IPS-18c (cell line): ENCODE measurements around the gene ZNF280D.
"Not testable (repeated sequence)": the region's sequence is repeated elsewhere in the genome, so short reads cannot be mapped to it uniquely, and the experiment has no call there.

Experiments
- H3K4me3 ChIP-seq: 2 replicates; pipeline ENCODE4 v1.7.0; 2013; ENCODE audit warnings: low read depth, mild to moderate bottlenecking, low read length, moderate library complexity; ENCODE audit not compliant: insufficient read depth
- H3K9me3 ChIP-seq: one replicate; pipeline ENCODE4 v1.6.1; 2013; ENCODE audit warnings: mild to moderate bottlenecking, low read length, moderate library complexity; ENCODE audit not compliant: control insufficient read depth, insufficient read depth

The ZNF280D gene

DNA sequence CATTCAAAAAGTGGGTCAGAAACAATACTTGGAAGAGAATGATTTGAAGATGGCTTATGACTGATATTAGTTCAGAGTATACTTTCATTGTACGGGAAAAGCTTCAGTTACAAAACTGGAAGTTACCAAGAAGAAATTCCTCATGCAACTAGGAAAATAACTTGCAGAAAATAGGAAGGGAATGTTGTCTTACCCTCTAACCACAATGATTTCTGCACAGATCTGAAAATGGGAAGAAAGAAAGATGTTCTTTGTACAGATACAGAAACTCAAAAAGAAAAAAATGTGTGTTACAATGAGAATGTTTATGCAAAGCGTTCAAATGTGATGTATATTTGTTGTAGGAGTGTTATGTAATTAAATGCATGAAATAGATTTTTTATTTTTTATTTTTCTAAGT lies 3.7 kb downstream of the ZNF280D start:
- Histone ChIP-seq H3K4me3 (no peak overlapping the region), H3K9me3 (no peaks in the 10 kb centered on the region)

DNA sequence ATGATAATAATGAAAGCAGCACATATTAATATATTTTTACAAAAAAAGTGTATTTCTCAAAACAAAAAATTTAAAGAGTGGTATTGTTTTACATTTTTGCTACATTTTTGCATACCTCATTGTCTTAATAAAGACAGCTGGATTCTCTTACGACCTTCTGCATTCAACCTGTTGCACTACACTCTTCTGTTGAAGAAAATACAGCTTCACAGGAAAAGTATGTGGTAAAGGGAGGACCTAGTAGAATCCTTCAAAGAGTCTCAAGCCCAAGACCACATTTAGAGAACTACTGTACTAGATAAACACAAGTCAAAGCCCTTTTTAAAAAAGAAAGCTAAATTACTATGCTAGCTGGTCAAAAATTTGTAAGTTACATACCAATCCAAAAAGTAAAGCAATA lies 7.9 kb downstream of the ZNF280D start:
- Histone ChIP-seq H3K4me3 (no peak overlapping the region), H3K9me3 (no peaks in the 10 kb centered on the region)

DNA sequence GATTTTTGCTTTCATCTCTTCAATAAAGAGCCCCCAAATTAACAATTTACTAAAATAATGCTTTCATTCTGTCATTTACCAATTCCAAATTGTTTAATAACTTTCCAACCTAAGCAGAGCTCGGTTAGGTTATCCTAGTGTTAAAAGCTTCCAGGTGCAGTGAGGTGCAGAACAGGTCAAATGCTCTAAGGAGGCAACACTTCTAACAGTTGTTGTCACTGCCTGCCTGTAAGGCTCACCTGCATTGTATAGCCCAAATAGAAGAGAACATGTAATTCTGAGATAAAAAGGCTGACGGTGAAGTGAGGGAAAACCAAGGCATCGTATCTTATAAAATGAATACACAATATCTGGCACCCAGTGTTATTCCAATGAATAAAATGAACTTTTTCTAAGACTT lies 9.1 kb downstream of the ZNF280D start:
- no peaks in the 10 kb centered on the region for H3K9me3 ChIP-seq
- H3K4me3 ChIP-seq = no peak overlapping the region

DNA sequence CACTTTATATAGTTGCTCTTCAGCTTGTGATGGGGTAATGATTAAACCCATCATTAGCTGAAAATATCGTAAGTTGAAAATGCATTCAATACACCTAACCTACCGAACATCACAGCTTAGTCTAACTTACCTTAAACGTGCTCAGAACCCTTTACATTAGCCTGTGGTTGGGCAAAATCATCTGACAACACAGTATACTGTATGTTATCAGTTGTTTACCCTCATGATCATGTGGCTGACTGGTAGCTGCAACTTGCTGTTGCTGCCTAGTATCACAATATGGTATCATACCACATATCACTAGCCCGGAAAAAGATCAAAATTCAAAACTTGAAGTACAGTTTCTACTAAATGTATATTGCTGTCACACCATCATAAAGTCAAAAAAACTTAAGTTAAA lies 9.5 kb downstream of the ZNF280D start:
- H3K4me3 ChIP-seq = no peak overlapping the region
- no peaks in the 10 kb centered on the region for H3K9me3 ChIP-seq

DNA sequence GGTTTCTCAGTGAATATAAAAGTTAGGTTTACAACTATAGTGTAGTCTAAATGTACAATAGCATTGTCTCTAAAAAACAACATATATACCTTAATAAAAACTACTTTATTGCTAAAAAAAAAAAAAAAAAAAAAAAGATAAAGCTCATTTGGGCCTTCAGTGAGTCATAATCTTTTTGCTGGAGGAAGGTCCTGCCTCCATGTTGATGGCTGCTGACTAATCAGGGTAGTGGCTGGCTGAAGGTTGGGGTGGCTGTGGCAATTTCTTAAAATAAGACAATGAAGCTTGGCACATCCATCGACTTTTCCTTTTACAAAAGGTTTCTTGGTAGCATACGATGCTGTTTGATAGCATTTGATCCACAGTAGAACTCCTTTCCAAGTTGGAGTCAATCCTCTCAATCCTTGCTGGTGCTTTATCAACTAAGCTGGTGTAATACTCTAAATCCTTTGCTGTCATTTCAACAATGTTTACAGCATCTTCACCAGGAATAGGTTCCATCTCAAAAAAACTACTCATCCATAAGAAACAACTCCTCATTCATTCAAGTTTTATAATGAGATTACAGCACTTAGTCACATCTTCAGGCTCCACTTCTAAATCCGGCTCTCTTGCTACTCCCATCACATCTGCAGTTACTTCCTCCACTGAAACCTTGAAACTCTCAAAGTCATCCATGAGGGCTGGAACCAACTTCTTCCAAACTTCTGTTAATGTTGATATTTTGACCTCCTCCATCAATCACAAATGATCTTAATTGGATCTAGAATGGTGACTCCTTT lies 13.3 kb downstream of the ZNF280D start:
- no peaks in the 10 kb centered on the region for H3K9me3 ChIP-seq
- no peak overlapping the region for H3K4me3 ChIP-seq

DNA sequence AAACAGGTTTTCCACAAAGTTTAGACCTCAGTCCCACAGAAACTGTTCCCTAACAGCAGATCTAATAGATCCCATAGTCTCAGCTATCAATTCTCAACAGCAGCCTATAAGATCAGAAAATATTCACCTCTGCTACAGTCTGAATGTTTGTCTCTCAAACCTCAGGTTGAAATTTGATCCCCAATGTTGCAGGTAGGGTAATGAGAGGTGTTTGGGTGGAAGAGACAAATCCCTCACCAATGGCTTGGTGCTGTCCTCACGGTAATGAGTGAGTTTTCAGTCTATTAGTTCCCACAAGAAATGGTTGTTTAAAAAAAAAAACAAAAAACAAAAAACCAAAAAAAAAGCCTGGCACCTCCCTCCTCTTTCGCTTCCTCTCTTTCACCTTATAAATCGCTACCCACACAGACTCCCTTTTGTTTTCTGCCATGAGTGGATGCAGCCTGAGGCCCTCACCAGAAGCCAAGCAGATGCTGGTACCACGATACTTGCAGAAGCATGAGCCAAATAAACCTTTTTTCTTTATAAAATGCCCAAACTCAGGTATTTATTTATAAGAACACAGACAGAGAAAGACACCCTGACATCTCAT lies 14.2 kb downstream of the ZNF280D start:
- no peak overlapping the region for H3K4me3 ChIP-seq

DNA sequence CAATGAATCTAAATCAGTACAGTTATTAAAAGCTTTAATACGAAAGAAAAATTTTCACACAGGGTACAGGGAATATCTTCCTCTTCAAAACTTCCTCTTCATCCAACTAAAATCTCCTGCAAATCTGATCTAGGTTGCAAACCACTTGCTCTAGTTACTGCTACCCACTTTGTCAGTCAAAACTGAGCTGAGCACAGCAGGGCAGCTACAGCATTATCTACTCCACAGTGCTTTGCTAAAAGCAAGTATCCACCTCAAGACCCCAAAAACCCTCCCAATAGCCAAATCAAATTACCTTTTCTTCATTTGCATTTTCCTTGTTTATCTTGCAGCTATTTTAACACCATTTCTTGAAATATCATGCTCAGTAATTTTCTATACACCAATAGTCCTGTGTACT lies 14.7 kb downstream of the ZNF280D start:
- Histone ChIP-seq H3K9me3 (no peaks in the 10 kb centered on the region), H3K4me3 (no peak overlapping the region)

More for the DNA sequence above, 14.2 kb downstream of the ZNF280D start:
- H3K9me3 ChIP-seq = no peaks in the 10 kb centered on the region

DNA sequence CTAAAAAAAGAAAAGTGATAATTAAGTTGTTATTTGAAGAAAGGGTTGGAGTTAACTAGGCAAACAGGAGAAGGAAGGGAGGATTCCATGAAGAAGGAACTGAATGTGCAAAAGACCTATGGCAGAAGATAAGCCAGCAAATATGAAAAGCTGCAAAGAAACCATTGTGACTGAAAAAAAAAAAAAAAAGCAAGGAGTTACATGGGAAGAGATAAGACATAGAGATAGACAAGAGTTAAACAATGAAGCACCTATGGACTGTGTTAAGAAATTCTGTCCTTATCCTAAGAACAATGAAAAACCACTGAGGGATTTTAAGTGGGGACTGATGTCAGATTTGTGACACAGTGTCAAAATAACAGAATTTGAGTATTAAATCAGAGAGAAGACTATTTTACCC lies 17.0 kb downstream of the ZNF280D start:
- Histone ChIP-seq H3K4me3 (no peak overlapping the region), H3K9me3 (no peaks in the 10 kb centered on the region)

DNA sequence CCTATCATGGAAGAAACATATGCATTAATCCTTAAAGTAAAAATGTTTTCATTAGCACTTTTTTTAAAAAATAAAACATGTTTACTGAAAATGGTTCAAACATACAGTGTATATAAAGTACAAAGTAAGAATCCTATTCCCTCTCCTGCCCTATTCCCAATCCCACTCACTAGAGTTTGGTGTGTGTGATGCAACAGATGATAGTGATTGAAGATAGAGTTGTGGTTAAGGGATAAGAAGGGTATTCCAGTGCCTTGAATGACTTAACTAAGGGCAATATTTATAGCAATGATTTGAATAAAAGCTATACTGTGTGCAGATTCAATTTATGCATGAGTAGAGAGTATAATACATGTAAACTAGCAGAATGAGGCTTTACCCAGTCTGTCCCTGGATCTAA lies 18.1 kb downstream of the ZNF280D start:
- H3K4me3 ChIP-seq = no peak overlapping the region
- H3K9me3 ChIP-seq = no peaks in the 10 kb centered on the region

DNA sequence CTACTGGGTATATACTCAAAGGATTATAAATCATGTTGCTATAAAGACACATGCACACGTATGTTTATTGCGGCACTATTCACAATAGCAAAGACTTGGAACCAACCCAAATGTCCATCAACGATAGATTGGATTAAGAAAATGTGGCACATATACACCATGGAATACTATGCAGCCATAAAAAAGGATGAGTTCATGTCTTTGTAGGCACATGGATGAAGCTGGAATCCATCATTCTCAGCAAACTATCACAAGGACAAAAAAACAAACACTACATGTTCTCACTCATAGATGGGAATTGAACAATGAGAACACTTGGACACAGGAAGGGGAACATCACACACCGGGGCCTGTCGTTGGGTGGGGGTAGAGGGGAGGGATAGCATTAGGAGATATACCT lies 23.8 kb downstream of the ZNF280D start:
- not testable (repeated sequence) for H3K9me3 ChIP-seq, H3K4me3 ChIP-seq

DNA sequence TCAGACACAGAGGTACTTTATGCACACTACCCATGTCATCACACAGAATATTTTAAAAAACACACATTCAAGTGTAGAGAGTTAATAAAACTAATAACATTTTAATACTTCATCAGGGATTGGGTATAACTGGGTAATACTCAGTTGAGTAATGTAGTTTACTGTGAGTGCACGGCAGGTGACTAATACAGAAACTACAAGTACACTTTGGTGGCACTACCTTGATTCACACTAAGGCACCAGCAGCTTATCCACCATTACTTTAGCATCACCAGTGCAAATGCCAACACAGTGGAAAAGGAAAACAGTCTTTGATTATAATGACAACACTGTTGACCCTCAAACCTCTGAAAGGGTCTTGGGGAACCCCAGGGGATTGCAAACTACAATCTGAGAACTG lies 33.6 kb downstream of the ZNF280D start:
- no peaks in the 10 kb centered on the region for H3K9me3 ChIP-seq

DNA sequence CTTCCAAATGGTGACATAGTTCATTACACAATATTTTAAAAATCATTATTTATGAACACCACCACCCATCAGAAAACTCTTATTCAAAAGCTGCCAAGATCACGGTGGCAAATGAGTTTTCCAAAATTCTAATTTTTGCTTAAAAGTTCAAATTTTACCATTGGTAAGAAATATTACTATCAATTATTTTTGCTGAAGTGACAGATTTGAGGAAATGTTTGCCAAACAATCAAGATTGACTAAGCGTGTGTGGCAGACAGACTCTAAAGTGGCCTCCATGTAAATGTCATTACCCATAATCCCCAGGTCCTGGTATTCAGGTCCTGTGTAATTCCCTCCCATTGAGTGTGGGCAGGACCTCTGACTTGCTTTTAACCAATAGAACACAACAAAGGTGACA lies 35.0 kb downstream of the ZNF280D start:
- no peak overlapping the region for H3K4me3 ChIP-seq
- no peaks in the 10 kb centered on the region for H3K9me3 ChIP-seq

More for the DNA sequence above, 33.6 kb downstream of the ZNF280D start:
- H3K4me3 ChIP-seq = no peak overlapping the region

DNA sequence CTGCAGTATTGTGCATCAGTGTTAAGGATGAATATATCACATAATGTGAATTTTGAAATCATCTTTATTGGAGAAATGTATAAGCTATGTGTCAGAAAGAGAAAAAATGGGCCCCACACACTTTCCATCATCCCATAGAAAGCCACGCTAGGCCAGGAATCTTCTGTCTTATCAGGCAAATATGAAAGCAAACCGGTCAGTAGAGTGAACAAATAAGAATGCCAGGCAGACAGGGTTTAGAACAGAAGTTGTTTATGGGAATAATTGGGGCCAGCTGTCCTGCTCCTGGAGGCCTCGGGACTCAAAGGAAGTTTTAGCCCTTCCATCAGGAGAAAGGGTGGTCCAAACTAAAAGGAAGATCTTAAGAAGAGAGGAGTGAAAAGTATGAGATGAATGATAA lies 39.5 kb downstream of the ZNF280D start:
- Histone ChIP-seq H3K9me3 (no peaks in the 10 kb centered on the region), H3K4me3 (no peak overlapping the region)

DNA sequence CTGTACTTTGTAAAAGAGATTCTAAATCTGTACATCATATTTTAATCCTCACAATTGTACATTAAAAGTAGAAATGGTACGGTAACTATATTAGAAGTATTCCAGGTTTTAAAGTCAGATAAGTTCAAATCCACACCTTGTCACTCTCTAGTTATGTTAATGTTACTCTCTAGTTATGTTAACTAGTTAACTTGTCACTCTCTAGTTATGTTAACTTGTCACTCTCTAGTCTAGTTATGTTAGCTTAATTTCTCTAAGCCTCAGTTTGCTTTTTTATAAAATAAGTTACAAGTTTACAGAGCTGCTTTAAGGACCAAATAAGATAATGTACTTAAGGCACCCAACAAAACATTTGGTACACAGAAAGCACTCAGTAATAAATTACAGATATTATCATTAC lies 42.6 kb downstream of the ZNF280D start:
- Histone ChIP-seq H3K9me3 (no peaks in the 10 kb centered on the region), H3K4me3 (no peak overlapping the region)

DNA sequence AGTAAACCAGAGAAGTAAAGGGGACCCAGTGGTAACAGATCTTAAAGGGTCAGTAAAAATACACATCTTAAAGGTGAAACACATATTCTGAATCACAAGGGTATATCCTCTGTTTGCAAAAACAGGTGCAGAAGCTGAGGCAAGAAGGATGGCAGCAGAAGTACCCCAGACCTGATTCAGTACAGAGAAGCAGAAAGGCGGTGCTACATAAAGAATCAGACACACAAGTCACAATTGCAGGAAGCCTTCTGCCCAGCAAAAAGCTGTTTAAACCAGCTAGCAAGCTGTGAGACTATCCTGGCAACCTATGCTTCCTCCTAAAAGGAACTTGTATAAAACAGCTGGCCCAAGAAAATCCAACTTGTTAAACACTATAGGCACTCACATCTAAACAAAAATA lies 49.4 kb downstream of the ZNF280D start:
- Histone ChIP-seq H3K9me3 (no peaks in the 10 kb centered on the region), H3K4me3 (no peak overlapping the region)

DNA sequence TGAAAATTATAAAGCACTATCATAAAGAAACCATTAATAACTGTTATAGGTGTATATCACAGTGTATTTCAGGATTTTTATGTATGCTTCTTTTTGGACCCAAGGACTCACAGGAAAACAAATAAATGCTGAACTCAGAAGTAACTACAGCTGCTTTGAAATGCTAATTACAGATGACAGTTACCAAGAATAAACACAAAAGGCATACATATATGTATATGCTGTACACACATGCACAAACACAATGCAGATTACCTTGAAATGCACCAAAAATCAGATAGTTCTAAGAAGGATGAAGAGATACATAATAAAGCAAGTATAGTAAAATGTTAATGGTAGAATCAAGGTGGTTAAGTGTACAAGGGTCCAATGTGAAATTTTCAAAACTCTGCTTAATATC lies 52.2 kb downstream of the ZNF280D start:
- Histone ChIP-seq H3K4me3 (no peak overlapping the region), H3K9me3 (no peaks in the 10 kb centered on the region)

DNA sequence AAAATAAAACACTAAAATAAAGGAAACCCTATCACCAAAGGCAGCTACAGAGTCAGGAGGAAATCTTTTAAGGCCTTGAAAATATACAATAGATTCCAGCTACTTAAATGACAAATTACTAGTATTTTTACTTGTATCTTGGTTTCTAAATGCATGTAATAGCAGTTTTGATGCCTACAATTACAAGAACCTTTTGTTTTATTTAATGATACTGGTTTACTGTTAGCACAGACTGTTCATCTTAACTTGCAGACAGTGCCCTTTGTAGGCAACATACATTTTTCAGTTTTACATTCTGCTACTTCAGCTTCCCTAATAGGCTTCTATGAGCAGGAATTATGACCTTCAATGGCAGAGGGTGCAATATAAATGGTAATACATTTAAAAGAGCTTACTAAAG lies 54.1 kb downstream of the ZNF280D start:
- Histone ChIP-seq H3K4me3 (no peak overlapping the region), H3K9me3 (no peaks in the 10 kb centered on the region)

DNA sequence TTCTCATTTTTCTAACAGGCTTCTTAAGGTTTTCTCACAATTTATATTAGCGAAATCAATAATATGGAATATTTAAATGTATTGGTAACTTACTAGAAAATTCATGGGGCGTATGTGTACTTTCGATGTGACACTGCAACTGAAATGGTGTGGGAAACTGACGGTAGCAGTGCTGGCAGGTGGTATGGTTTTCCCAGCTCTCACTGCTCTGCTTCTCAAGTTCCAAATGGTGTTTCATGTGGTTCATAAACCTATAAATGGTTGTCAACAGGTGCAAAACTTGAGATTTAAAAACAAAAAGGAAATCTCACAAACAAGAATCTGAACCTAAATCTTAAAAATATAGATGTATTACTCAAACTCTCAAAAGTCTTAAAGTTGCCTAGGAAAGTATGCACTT lies 54.7 kb downstream of the ZNF280D start:
- Histone ChIP-seq H3K4me3 (no peak overlapping the region), H3K9me3 (no peaks in the 10 kb centered on the region)

DNA sequence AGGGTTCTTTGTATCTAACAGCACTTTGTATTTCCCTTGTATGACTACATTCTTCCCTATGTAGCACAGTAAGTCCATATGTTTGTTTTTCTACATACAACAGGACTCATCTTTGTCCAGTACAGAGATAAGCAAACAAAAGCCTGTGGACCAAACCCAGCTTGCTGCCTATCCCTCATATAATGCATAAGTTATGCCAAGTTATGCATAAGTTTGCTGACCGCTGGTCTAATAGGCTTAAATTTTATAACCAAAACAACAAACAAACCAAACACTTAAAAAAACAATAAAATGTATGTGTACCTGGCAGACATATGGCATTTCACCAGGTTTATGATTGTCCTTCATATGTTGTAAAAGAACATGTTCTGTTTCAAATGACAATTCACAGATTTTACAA lies 56.0 kb downstream of the ZNF280D start:
- no peaks in the 10 kb centered on the region for H3K9me3 ChIP-seq
- no peak overlapping the region for H3K4me3 ChIP-seq
